GM13976 (cell line): Measurements from ENCODE around the gene RAET1G.
"Not testable (repeated sequence)": the region's sequence is repeated elsewhere in the genome, so short reads cannot be mapped to it uniquely, and the experiment has no call there.

Source experiments
- DNase-seq: peaks from one replicate; pipeline ENCODE4 v3.0.0; 2012; ENCODE audit warnings: low spot score
- in situ Hi-C: fragments of 300-500 bp; cut with MboI; formaldehyde crosslinking; loops from one replicate; pipeline ENCODE4 v1.12.0; 2022; ENCODE audit warnings: low sequenced_read_pairs, mixed read lengths, inconsistent platforms; ENCODE audit not compliant: unreplicated experiment
- TF ChIP-seq, protein P1 (sequence below): IDR thresholded peaks from 2 replicates; pipeline ENCODE4 v1.5.1; 2012; ENCODE audit warnings: borderline replicate concordance, mild to moderate bottlenecking; ENCODE audit not compliant: insufficient read depth; ENCODE audit errors: extremely low read depth, missing control alignments, control extremely low read depth

RAET1G gene

DNA sequence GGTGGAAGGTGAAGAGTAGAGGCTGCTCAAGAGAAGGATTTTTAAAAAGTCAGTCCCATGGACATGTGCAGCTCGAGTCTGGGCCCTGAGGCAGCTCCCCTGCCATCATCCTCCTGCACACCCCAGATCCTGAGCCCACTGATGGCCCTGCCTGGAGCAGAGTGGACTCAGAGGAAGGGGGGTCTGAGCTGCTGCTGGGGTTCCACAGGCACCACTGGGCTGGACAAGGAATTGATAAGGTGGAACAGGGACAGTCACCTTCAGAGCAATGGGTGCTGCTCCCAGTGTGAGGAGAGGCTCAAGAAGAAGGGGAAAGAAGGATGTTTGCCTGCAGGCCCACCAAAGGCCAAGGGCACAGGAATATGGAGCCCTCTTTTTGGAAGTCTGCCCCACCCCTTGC lies 25.1 kb upstream of the RAET1G start:
- in situ Hi-C loops = no loop called here
- no peak for DNase-seq
- TF ChIP-seq, protein P1, sequence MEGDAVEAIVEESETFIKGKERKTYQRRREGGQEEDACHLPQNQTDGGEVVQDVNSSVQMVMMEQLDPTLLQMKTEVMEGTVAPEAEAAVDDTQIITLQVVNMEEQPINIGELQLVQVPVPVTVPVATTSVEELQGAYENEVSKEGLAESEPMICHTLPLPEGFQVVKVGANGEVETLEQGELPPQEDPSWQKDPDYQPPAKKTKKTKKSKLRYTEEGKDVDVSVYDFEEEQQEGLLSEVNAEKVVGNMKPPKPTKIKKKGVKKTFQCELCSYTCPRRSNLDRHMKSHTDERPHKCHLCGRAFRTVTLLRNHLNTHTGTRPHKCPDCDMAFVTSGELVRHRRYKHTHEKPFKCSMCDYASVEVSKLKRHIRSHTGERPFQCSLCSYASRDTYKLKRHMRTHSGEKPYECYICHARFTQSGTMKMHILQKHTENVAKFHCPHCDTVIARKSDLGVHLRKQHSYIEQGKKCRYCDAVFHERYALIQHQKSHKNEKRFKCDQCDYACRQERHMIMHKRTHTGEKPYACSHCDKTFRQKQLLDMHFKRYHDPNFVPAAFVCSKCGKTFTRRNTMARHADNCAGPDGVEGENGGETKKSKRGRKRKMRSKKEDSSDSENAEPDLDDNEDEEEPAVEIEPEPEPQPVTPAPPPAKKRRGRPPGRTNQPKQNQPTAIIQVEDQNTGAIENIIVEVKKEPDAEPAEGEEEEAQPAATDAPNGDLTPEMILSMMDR = no peak

DNA sequence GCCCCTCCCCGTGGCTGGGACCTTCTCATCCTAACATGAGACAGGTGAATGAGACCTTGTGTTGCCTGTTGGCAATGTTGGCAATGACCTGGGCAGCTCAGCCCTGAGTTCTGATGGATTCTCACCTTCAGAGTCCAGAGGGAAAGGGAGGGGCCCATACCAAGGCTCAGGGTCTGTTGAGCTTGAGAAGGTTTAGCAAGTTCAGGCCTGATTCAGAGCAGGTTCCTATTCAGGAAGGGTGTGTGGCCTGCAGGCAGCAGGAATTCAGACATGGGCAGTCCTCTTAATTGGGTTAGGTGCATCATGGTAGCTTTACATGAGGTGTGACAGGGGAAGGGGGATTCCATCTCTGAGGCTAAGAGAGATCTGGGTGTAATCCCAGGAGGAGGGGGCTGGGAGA lies 24.6 kb upstream of the RAET1G start:
- in situ Hi-C loops, DNase-seq: not testable (repeated sequence)

DNA sequence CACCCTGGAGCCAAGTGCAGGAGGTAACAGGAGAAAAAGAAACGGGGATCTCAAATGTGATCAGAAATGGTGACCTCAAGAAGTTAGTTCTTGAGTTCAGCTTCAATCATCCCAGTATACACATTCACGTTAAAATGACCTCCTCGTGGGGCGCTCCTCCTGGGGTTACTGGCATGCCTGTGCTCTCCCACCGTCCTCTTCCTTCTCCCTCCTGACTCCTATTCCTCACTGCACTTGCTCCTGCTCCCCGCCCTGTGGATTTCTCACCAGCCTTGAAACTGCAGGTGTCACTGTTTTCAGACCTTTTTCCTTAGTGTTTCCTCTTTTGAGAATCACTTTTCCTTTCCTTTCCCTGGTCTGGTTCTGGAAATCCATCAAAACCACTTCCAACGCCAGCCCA lies 23.7 kb upstream of the RAET1G start:
- DNase-seq, in situ Hi-C loops: not testable (repeated sequence)

DNA sequence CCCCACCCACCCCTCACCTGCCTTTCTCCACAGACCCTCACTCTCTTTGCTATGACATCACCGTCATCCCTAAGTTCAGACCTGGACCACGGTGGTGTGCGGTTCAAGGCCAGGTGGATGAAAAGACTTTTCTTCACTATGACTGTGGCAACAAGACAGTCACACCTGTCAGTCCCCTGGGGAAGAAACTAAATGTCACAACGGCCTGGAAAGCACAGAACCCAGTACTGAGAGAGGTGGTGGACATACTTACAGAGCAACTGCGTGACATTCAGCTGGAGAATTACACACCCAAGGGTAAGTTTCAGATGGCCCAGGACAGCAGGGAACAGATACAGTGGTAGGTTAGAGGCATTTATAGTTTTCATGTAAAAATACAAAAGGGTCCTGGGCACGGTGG lies 22.4 kb upstream of the RAET1G start:
- in situ Hi-C loops, DNase-seq: not testable (repeated sequence)

DNA sequence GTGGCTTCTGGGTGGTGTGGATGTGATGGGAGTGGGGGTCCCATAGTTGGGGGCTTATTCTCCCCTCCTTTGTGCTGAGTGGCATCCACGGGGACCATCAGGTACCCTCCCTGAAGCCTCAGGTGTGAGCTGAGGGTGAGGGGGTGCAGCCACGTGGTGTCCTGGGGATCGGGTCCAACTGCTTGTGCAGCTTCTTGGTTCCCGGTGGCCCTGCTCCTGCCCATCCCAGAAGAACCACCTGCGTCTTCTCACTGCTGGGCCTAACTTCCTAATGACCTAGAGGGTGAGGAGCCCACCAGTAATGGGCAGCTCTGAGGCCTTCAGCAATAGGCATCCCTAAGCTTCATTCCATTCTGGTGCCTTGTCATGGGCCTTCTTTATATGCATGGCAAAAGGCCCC lies 20.4 kb upstream of the RAET1G start:
- DNase-seq, in situ Hi-C loops: not testable (repeated sequence)

DNA sequence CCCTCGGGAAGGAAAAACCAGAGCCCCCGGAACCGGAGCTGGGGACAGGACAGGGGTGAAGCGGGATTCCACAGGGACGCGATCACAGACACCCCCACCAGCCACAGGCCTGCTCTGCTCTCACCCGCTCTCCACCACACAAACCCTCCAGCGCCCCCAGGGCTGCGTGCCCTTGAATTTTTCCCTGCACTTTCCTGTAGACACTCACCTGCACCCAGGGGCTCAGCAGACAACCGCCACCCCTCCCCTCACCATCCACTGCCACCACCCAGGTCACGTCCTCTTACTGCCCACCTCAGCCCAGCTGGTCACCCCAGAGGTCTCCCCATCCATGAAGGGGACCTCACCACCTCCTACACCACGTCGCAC lies 19.5 kb upstream of the RAET1G start:
- TF ChIP-seq, protein P1 = no peak
- in situ Hi-C loops = no loop called here
- DNase-seq = no peak

DNA sequence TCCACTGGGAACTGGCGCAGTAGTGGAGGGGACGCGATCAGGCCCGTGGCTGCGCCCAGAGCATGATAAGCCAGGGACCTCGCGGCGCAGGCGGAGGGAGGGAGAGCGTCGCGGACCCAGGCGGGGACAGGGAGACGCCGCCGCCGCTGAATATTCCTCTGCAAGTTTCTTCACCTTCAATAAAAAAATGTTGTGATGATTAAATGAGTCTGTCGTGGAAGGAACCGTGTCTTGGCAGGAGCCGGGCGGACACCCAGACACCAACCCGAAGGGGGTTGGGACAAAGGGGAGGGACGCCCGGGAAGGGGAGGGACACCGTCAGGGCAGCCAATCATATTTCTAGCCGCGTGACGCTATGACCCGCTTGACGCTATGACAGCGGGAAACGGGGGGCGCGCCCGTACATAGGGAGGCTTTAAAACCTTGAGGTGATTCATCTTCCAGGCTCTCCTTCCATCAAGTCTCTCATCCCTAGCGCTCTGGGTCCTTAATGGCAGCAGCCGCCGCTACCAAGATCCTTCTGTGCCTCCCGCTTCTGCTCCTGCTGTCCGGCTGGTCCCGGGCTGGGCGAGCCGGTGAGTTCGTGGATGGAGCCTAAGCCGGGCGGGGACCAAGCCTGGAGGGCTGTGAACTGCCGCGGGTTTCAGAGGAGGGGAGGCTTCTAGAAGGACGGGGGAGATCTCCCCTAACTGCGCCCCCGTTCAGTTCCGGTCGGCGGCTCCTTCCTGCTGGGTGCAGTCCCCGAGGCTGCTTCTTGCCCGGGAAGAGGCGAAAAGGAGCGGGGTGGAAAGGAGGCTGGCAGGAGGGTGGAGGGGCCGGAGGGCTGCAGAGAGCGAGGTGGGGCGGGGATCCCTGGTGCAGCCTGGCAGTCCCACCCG lies 18.9 kb upstream of the RAET1G start, which contains the start of gene ULBP2:
TSS of gene ULBP2 (plus strand) at position 432 of the 878 bp plus-strand sequence. CDS start at position 491, 59 bp downstream.
- DNase-seq = peak; percentile 85
- in situ Hi-C loops = no loop called here
- TF ChIP-seq, protein P1 = no peak

DNA sequence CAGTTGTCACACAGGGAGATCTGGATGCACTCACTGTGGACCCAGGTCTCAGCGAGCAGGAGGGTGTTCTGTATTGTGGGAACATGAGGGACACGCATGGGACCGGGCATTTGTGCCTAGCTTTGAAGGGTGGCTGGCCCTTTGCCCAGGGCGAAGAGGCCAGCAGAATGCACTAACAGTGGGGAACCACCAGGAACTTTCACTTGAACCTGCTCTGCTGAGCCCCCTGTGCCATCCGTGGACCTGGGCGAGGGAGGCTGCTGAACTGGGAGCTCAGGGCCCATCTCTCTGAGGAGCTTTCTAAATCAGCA lies 17.7 kb upstream of the RAET1G start:
- TF ChIP-seq, protein P1 = no peak
- in situ Hi-C loops = no loop called here
- DNase-seq = no peak
